K562 (cell line): ENCODE data around the gene CTSF. TPM values are rescaled to one million over a fixed set of nuclear protein-coding genes. Genes with fewer than 3 reads are reported as not detected.

Experiments used
- ATAC-seq: fragments of 200-7000 bp; cut with Tn5 transposase; 3 replicates; pipeline ENCODE4 v1.9.1; 2020; ENCODE audit warnings: moderate library complexity
- BruUV-seq: library from RNA; stranded (reverse); fragments of 400-500 nt; replicated peaks from 2 replicates; lab custom pipeline; 2021; lab: Mats Ljungman, UMichigan
- CTCF ChIA-PET: fragments of 300-600 bp; formaldehyde crosslinking; extraction: SDS; loops from one replicate; lab custom pipeline; 2021; ENCODE audit warnings: low intra/inter-chr PET ratio; lab: Yijun Ruan, JAX
- POLR2A ChIA-PET: fragments of 300-600, 350-650 bp; sonication (Branson Sonifier 250); formaldehyde crosslinking; extraction: SDS; loops from one replicate; lab custom pipeline; 2021; ENCODE audit warnings: antibody characterized with exemption, inconsistent platforms; lab: Yijun Ruan, JAX
- DNase-seq, 4 experiments: peaks; one replicate each; pipeline versions ENCODE4 v3.0.0 to v3.0.0-alpha.2; 2011 to 2018; ENCODE audit warnings: low spot score in 3 of 4, mixed read lengths in 3 of 4; ENCODE audit errors: extremely low read depth in 1 of 4
- FAIRE-seq: peaks from 2 replicates; lab custom pipeline; 2011; peaks lifted over from hg19 to GRCh38; lab: Jason Lieb, UNC
- H2AFZ ChIP-seq: 2 replicates; pipeline ENCODE4 v1.6.0; 2011; ENCODE audit warnings: low read depth, low read length, control low read depth, inconsistent platforms
- H3K27ac ChIP-seq: fragments of 200-600 bp; 3 replicates; pipeline ENCODE4 v1.8.0; 2011; ENCODE audit warnings: low read depth, mild to moderate bottlenecking, control low read depth, inconsistent platforms, low read length, moderate library complexity, mixed read lengths; ENCODE audit errors: extremely low read depth
- H3K27me3 ChIP-seq, 2 experiments: fragments of 300-600 bp in 1 of 2; 2 replicates in 1 of 2; 3 replicates in 1 of 2; pipeline versions ENCODE4 v1.6.0 to v1.8.0; 2011; ENCODE audit warnings: inconsistent platforms in 2 of 2, low read length in 2 of 2, mild to moderate bottlenecking in 1 of 2, mixed read lengths in 1 of 2, moderate library complexity in 1 of 2; ENCODE audit not compliant: control insufficient read depth in 2 of 2, insufficient read depth in 2 of 2
- H3K36me3 ChIP-seq: fragments of 300-600 bp; 3 replicates; pipeline ENCODE4 v1.8.0; 2011; ENCODE audit warnings: mild to moderate bottlenecking, low read length, inconsistent platforms; ENCODE audit not compliant: control insufficient read depth, insufficient read depth
- H3K4me1 ChIP-seq, 2 experiments: fragments of 200-600 bp in 1 of 2; replicated peaks in 1 of 2; 2 replicates in 1 of 2; 3 replicates in 1 of 2; pipeline versions ENCODE4 v1.5.1 to v1.8.0; 2011; ENCODE audit warnings: inconsistent platforms in 2 of 2, low read length in 2 of 2, mild to moderate bottlenecking in 1 of 2, mixed read lengths in 1 of 2, moderate library complexity in 1 of 2; ENCODE audit not compliant: control insufficient read depth in 2 of 2, insufficient read depth in 2 of 2
- H3K4me2 ChIP-seq: 2 replicates; pipeline ENCODE4 v1.6.1; 2011; ENCODE audit warnings: low read length, control low read depth, inconsistent platforms, mixed read lengths; ENCODE audit not compliant: insufficient read depth
- H3K4me3 ChIP-seq: fragments of 200-600 bp; sonication (generic), shearing (Covaris generic); 2 replicates; pipeline ENCODE4 v1.5.1; 2016; ENCODE audit warnings: control low read depth, inconsistent platforms
- H3K79me2 ChIP-seq: fragments of 200-600 bp; 3 replicates; pipeline ENCODE4 v1.8.0; 2011; ENCODE audit warnings: low read length, inconsistent platforms; ENCODE audit not compliant: control insufficient read depth, insufficient read depth
- H3K9ac ChIP-seq, 2 experiments: 2 replicates each; pipeline versions ENCODE4 v1.6.0 to v1.6.1; 2011; ENCODE audit warnings: low read depth in 2 of 2, low read length in 2 of 2, control low read depth in 1 of 2, inconsistent platforms in 1 of 2, mild to moderate bottlenecking in 1 of 2, mixed read lengths in 1 of 2; ENCODE audit not compliant: insufficient read depth in 1 of 2
- H3K9me1 ChIP-seq: one replicate; pipeline ENCODE4 v1.6.0; 2011; ENCODE audit warnings: inconsistent platforms, mild to moderate bottlenecking, low read length, moderate library complexity; ENCODE audit not compliant: control insufficient read depth, insufficient read depth
- H3K9me3 ChIP-seq: replicated peaks from 2 replicates; pipeline ENCODE4 v1.5.1; 2011; ENCODE audit warnings: low read depth, low read length, inconsistent platforms; ENCODE audit not compliant: control insufficient read depth, insufficient read depth
- H4K20me1 ChIP-seq: replicated peaks from 2 replicates; pipeline ENCODE4 v1.6.1; 2011; ENCODE audit warnings: low read length, inconsistent platforms, mixed read lengths; ENCODE audit not compliant: control insufficient read depth, insufficient read depth
- CREB1 ChIP-seq, 2 experiments: sonication (generic) in 1 of 2; formaldehyde crosslinking in 1 of 2; IDR thresholded peaks; 2 replicates each; pipeline versions ENCODE4 v1.6.1 to v1.8.0; 2012 to 2022; ENCODE audit warnings: inconsistent platforms in 1 of 2, mild to moderate bottlenecking in 1 of 2, missing genetic modification reagents in 1 of 2, moderate library complexity in 1 of 2
- CTBP1 ChIP-seq: fragments of 450-650 bp; IDR thresholded peaks from 2 replicates; pipeline ENCODE4 v1.6.1; 2016; ENCODE audit warnings: borderline replicate concordance
- EP300 ChIP-seq: IDR thresholded peaks from 2 replicates; pipeline ENCODE4 v1.6.1; 2012; ENCODE audit warnings: low read length, improper control_type of control experiment
- FOSL1 ChIP-seq: fragments of 200-800 bp; sonication (Bioruptor generic); conservative IDR thresholded peaks from 2 replicates; pipeline ENCODE4 v1.6.1; 2016; ENCODE audit warnings: missing genetic modification characterization, missing compliant biosample characterization
- HINFP ChIP-seq: fragments of 450-650 bp; conservative IDR thresholded peaks from 2 replicates; pipeline ENCODE4 v1.6.1; 2016; ENCODE audit warnings: missing genetic modification characterization, low read depth, mild to moderate bottlenecking, control low read depth, missing compliant biosample characterization
- HNRNPK ChIP-seq: fragments of 200-400 bp; formaldehyde crosslinking; IDR thresholded peaks from one replicate; pipeline ENCODE4 v1.6.1; 2018; ENCODE audit warnings: mild to moderate bottlenecking, low read depth, low read length; ENCODE audit not compliant: poor library complexity, severe bottlenecking
- MAX ChIP-seq: sonication (generic); formaldehyde crosslinking; IDR thresholded peaks from 2 replicates; pipeline ENCODE4 v1.9.0; 2022; ENCODE audit warnings: mild to moderate bottlenecking, missing genetic modification reagents
- MTF1 ChIP-seq: fragments of 250-450 bp; sonication (Bioruptor Pico); IDR thresholded peaks from 2 replicates; pipeline ENCODE4 v1.9.0; 2021; ENCODE audit warnings: moderate library complexity, mild to moderate bottlenecking, inconsistent platforms, borderline replicate concordance
- PHF20 ChIP-seq: fragments of 450-650 bp; IDR thresholded peaks from 2 replicates; pipeline ENCODE4 v1.6.1; 2018; ENCODE audit not compliant: partially characterized antibody
- RBM14 ChIP-seq: fragments of 200-400 bp; formaldehyde crosslinking; IDR thresholded peaks from 2 replicates; pipeline ENCODE4 v1.6.1; 2018; ENCODE audit warnings: low read depth, mild to moderate bottlenecking, low read length, moderate library complexity, borderline replicate concordance; ENCODE audit not compliant: insufficient read depth
- TEAD4 ChIP-seq, 2 experiments: sonication (generic) in 1 of 2; formaldehyde crosslinking in 1 of 2; IDR thresholded peaks; 2 replicates each; pipeline versions ENCODE4 v1.6.1 to v1.8.0; 2012 to 2022; ENCODE audit warnings: borderline replicate concordance in 1 of 2, inconsistent platforms in 1 of 2, low read length in 1 of 2, mild to moderate bottlenecking in 1 of 2, missing genetic modification reagents in 1 of 2
- TSC22D4 ChIP-seq: fragments of 450-650 bp; IDR thresholded peaks from 2 replicates; pipeline ENCODE4 v1.6.1; 2016; ENCODE audit warnings: missing genetic modification characterization, missing biosample characterization, control low read depth
- ZNF23 ChIP-seq: fragments of 250-450 bp; sonication (Bioruptor Pico); IDR thresholded peaks from 2 replicates; pipeline ENCODE4 v1.4.0; 2020; ENCODE audit warnings: mild to moderate bottlenecking
- ZNF324 ChIP-seq: fragments of 250-450 bp; sonication (Bioruptor Pico); IDR thresholded peaks from 2 replicates; pipeline ENCODE4 v1.4.0; 2020; ENCODE audit warnings: mild to moderate bottlenecking
- ZNF444 ChIP-seq: fragments of 250-450 bp; sonication (Bioruptor Pico); IDR thresholded peaks from 2 replicates; pipeline ENCODE4 v1.4.0; 2020; ENCODE audit warnings: mild to moderate bottlenecking, moderate library complexity
- WGBS: fragments of 100-300 bp; shearing (Covaris generic); methylation state at CpG from one replicate; pipeline ENCODE4 v1.1.6; 2016; ENCODE audit warnings: low coverage, mixed read lengths; ENCODE audit not compliant: insufficient coverage; ENCODE audit errors: missing lambda C conversion rate; 5-methylcytosine and 5-hydroxymethylcytosine counted together
- in situ Hi-C: fragments of 300-500 bp; cut with MboI; formaldehyde crosslinking; loops from 4 replicates; pipeline ENCODE4 v1.15.0; 2018; ENCODE audit warnings: inconsistent platforms, mixed read lengths
- intact Hi-C: fragments of 100-400 bp; cut with micrococcal nuclease; formaldehyde crosslinking; loops from 2 replicates; pipeline ENCODE4 v1.14.2; 2022
- polyA plus RNA-seq, 8 experiments: library from polyadenylated mRNA; depleted of rRNA in 4 of 8; stranded (reverse) in 5 of 8; unstranded in 3 of 8; fragments of >200 nt; fragmentation: Nextera tagmentation in 2 of 8; fragmentation: Illumina TruSeq in 1 of 8; extraction: Ambion mirVana in 2 of 8; extraction: Trizol in 1 of 8; gene quantifications; 2 replicates each; pipeline versions ENCODE4 v1.2.1 to v1.2.3, GENCODE V29; 2011 to 2014; ENCODE audit warnings: inconsistent platforms in 1 of 8, missing spikeins in 1 of 8
- total RNA-seq, 7 experiments: library from RNA; depleted of rRNA in 6 of 7; stranded (reverse); fragments of >200 nt in 6 of 7; fragmentation: Illumina TruSeq in 2 of 7; extraction: Trizol in 2 of 7; gene quantifications; 2 replicates each; pipeline versions ENCODE4 v1.2.1 to v1.2.3, GENCODE V29; 2011 to 2021; ENCODE audit warnings: low replicate concordance in 1 of 7

Gene CTSF
- total and polyA plus RNA-seq, 9 of the 15 experiments (the other 6 are each of a cell fraction or from before 2014, with no cell fraction given): 0.41 to 10.5 (median 3.8) TPM

DNA sequence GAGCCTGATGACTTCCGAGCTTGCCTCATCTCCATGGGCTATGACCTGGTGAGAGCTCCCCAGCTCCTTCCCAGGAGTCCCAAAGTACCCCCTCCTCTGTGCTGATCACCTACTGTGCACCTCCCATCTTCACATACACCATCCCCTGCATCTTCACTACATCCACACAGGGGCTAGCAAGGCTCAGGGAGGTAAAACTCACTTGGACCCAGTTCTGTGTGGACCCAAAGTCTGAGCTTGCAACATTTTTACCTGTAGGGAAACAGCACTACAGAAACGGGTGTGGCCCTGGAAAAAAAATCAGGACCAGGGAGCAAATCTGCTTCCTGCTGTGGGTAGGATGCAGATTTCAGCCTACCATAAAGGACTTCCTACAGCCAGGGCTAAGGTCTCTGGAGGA, 6.1 kb downstream of the CTSF start:
- Histone ChIP-seq H3K9ac (no peak overlapping the region), H2AFZ (no peak overlapping the region), H3K79me2 (no peaks in the 10 kb centered on the region), H3K9me1 (no peaks in the 10 kb centered on the region), H4K20me1 (no peaks in the 10 kb centered on the region), H3K9me3 (no peaks in the 10 kb centered on the region), H3K4me1 (peaks cover 8 to 37% of the 10 kb centered on the region in 2 experiments; a peak in 4 of 5 replicates), H3K36me3 (no peaks in the 10 kb centered on the region), H3K4me3 (no peak overlapping the region), H3K27me3 (peaks cover 0 to 3% of the 10 kb centered on the region in 2 experiments; a peak in 2 of 5 replicates), H3K4me2 (no peak overlapping the region), H3K27ac (no peak overlapping the region)
- CTCF ChIA-PET: no interaction called here
- intact Hi-C loops: no loop called here
- 7% methylated on average over 2 of the region's 2 CpGs for WGBS
- BruUV-seq: no TSS peak
- DNase-seq: no peak
- in situ Hi-C loops: no loop called here
- ATAC-seq: no peak
- no peak for TF ChIP-seq CTBP1
- no peak for TF ChIP-seq ZNF324
- TF ChIP-seq TSC22D4 (tag): no peak
- no peak for TF ChIP-seq ZNF23 (CRISPR knock-in tag)
- no peak for TF ChIP-seq RBM14
- no peak for TF ChIP-seq EP300
- no peak for TF ChIP-seq FOSL1 (tag)
- no peak for TF ChIP-seq MTF1 (CRISPR knock-in tag)
- no peak for TF ChIP-seq HINFP (tag)
- TF ChIP-seq MAX (CRISPR knock-in tag): no peak
- no peak for TF ChIP-seq CREB1 (IDR thresholded peaks at IDR 0.05)
- no peak for TF ChIP-seq CREB1 (CRISPR knock-in tag; IDR thresholded peaks at IDR 0.05)
- no peak for TF ChIP-seq PHF20
- TF ChIP-seq TEAD4 (IDR thresholded peaks at IDR 0.05; ENCODE audit: low read length): no peak
- TF ChIP-seq TEAD4 (CRISPR knock-in tag; IDR thresholded peaks at IDR 0.05; ENCODE audit: borderline replicate concordance): no peak
- no peak for TF ChIP-seq HNRNPK
- TF ChIP-seq ZNF444 (CRISPR knock-in tag): no peak
- POLR2A ChIA-PET: interaction anchor here (0.6 to 3.6 kb wide), 5 partner anchors 16 to 461 kb away, joined by 3 to 15 read pairs (median 5); partner anchors contain the start of genes ACTN3, RBM4 and ZDHHC24
- FAIRE-seq: peak; percentile 11
